Right lobe of liver (tissue), 6 donors: Measurements from ENCODE around the gene NRF1. TPM values are rescaled to one million over a fixed set of nuclear protein-coding genes. Genes with fewer than 3 reads are reported as not detected.
A peak's percentile ranks its signal among the peaks of the same experiment; 100 is the strongest.

Experiments
- ATAC-seq, 4 donors: fragments of 200-7000 bp; cut with Tn5 transposase; one replicate each; pipeline ENCODE4 v1.9.1; 2020; ENCODE audit warnings: mild to moderate bottlenecking in 4 of 4, moderate library complexity in 4 of 4
- DNase-seq, 3 donors: peaks; one replicate each; pipeline ENCODE4 v3.0.0-alpha.2; 2020
- H3K27ac ChIP-seq, 3 donors: fragments of 200-600 bp; one replicate each; pipeline ENCODE4 v1.8.0; 2022
- H3K27me3 ChIP-seq, 2 donors: fragments of 200-600 bp; one replicate each; pipeline ENCODE4 v1.8.0; 2022
- H3K36me3 ChIP-seq, 4 donors: fragments of 200-600 bp; sonication (generic) in 1 of 4; one replicate each; pipeline versions ENCODE4 v1.5.1 to v1.8.0; 2017 to 2022; ENCODE audit warnings: control low read depth in 1 of 4
- H3K4me1 ChIP-seq, 4 donors: fragments of 200-600 bp; sonication (generic) in 1 of 4; one replicate each; pipeline versions ENCODE4 v1.5.1 to v1.8.0; 2017 to 2022; ENCODE audit warnings: control low read depth in 1 of 4
- H3K4me3 ChIP-seq, 3 donors: fragments of 200-600 bp; one replicate each; pipeline ENCODE4 v1.8.0; 2022
- H3K9me3 ChIP-seq, 4 donors: fragments of 200-600 bp; sonication (generic) in 1 of 4; one replicate each; pipeline versions ENCODE4 v1.5.1 to v1.8.0; 2017 to 2022; ENCODE audit warnings: control low read depth in 1 of 4
- CTCF ChIP-seq, 4 donors: fragments of 200-600 bp in 3 of 4; fragments of 450-650 bp in 1 of 4; IDR thresholded peaks; one replicate each; pipeline versions ENCODE4 v1.5.1 to v1.8.0; 2016 to 2022; ENCODE audit warnings: antibody characterized with exemption in 4 of 4, mild to moderate bottlenecking in 2 of 4
- POLR2A ChIP-seq: fragments of 450-650 bp; IDR thresholded peaks from one replicate; pipeline ENCODE4 v1.6.1; 2017; ENCODE audit warnings: antibody characterized with exemption, mild to moderate bottlenecking
- WGBS: methylation state at CpG from one replicate; pipeline ENCODE4 v1.1.6; 2018; ENCODE audit warnings: low coverage, low lambda C conversion rate; ENCODE audit not compliant: insufficient coverage; ENCODE audit errors: missing lambda C conversion rate; 5-methylcytosine and 5-hydroxymethylcytosine counted together
- intact Hi-C, 2 donors: fragments of 100-400 bp; cut with DNase I; formaldehyde crosslinking; loops; one replicate each; pipeline versions ENCODE4 v1.11.2 to v1.14.1; 2022
- total RNA-seq, 6 experiments: library from RNA; depleted of rRNA in 2 of 6; stranded (reverse); fragments of >200 nt in 2 of 6; fragmentation: NEBNext Ultra II Directional in 3 of 6; extraction: Animal tissue kit (Norgen Biotek cat#: 25700) in 3 of 6; gene quantifications; one replicate each; pipeline versions ENCODE4 v1.1.0 to v1.2.4, GENCODE V29; 2016 to 2023
- donor health status: DM: no; HTN: yes; CAD: no.
- donor health status: DM: no; HTN: no; CAD: no.
- donor health status: DM: no; HTN: no; CAD: no.
- donor health status: DM: no; HTN: yes; CAD: no.
- donor health status: DM: no; HTN: yes; CAD: no.

The NRF1 gene
- total RNA-seq, 6 experiments from 2014 or later, result 3.9 to 6.8 (median 5.3) TPM

DNA sequence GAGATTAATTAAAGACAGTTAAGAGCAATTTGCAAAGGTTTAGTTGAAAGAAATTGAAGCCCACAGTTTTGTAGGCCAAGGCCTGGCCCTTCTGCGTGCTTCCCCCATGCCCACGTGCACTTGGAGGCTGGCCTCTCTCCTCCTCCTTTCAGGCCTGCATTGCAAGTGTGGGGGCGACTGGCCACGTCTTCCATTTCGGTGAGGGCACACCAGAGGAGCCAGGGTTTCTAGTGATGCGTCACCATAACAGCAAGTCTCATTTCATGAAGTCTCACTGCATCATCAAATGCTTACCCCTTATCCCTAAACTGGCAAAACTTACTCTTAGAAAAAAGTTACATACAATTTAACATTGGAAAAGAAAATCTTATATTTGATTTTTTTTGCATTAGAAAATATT, 141.2 kb downstream of the NRF1 start:
- no peaks in the 10 kb centered on the region for H3K4me1 ChIP-seq
- ATAC-seq (no peak), DNase-seq (no peak)
- H3K27me3 ChIP-seq, result no peaks in the 10 kb centered on the region
- H3K9me3 ChIP-seq, result no peaks in the 10 kb centered on the region
- H3K36me3 ChIP-seq, result peaks cover 0 to 14% (median 0%) of the 10 kb centered on the region in 4 donors
- H3K4me3 ChIP-seq, result no peak overlapping the region
- no peak overlapping the region for H3K27ac ChIP-seq
- TF ChIP-seq CTCF (IDR thresholded peaks at IDR 0.05) (no peak), POLR2A (no peak)
- intact Hi-C loops, result no loop called here
- WGBS, result 80% methylated on average over 1 of the region's 6 CpGs

DNA sequence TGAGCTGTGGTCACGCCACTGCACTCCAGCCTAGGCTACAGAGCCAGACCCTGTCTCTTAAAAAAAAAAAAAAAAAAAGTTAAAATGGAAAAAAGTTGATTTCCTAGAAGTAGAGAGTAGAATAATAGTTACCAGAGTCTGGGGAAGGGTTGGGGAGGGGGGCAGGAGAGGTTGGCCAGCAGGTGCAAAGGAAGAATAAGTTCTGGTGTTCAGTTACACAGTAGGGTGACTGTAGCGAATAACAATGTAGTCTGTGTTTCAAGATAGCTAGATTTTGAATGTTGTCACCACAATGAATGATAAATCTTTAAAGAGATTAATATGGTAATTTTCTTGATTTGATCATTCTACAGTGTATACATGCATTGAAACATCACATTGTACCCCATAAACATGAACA, 142.9 kb downstream of the NRF1 start:
- H3K36me3 ChIP-seq, result peaks cover 0 to 9% (median 0%) of the 10 kb centered on the region in 4 donors
- intact Hi-C loops, result no loop called here
- 90% methylated on average over 2 of the region's 2 CpGs for WGBS

GRCh38 chr7:129757991-129758390, 146.5 kb downstream of the NRF1 start:
- Histone ChIP-seq H3K27ac (no peak overlapping the region), H3K4me1 (no peaks in the 10 kb centered on the region), H3K4me3 (no peak overlapping the region), H3K27me3 (no peaks in the 10 kb centered on the region), H3K36me3 (peaks cover 0 to 9% (median 0%) of the 10 kb centered on the region in 4 donors), H3K9me3 (no peaks in the 10 kb centered on the region)
- WGBS, result 97% methylated on average over 5 of the region's 5 CpGs
- DNase-seq, result no peak
- intact Hi-C loops, result no loop called here
- TF ChIP-seq POLR2A, result no peak
- TF ChIP-seq CTCF (IDR thresholded peaks at IDR 0.05), result no peak
- no peak for ATAC-seq

More for the DNA sequence above, 142.9 kb downstream of the NRF1 start:
- no peak for TF ChIP-seq CTCF (IDR thresholded peaks at IDR 0.05)
- TF ChIP-seq POLR2A, result no peak
- Histone ChIP-seq H3K27me3 (no peaks in the 10 kb centered on the region), H3K4me1 (no peaks in the 10 kb centered on the region), H3K9me3 (no peaks in the 10 kb centered on the region), H3K4me3 (no peak overlapping the region), H3K27ac (no peak overlapping the region)
- DNase-seq (no peak), ATAC-seq (no peak)

GRCh38 chr7:129762387-129762969, 151.0 kb downstream of the NRF1 start:
- no peaks in the 10 kb centered on the region for H3K4me1 ChIP-seq
- no peaks in the 10 kb centered on the region for H3K9me3 ChIP-seq
- H3K36me3 ChIP-seq, result no peaks in the 10 kb centered on the region
- intact Hi-C loops, result no loop called here
- no peaks in the 10 kb centered on the region for H3K27me3 ChIP-seq
- DNase-seq, result no peak
- no peak for TF ChIP-seq POLR2A
- no peak for TF ChIP-seq CTCF (IDR thresholded peaks at IDR 0.05)
- peak in 1 of 4 donors; percentile 27 for ATAC-seq
- no peak overlapping the region for H3K4me3 ChIP-seq
- no peak overlapping the region for H3K27ac ChIP-seq
- WGBS, result 87% methylated on average over 3 of the region's 52 CpGs
